VCaP (cell line): ENCODE results near the gene CKS2.

Experiments used
- H3K27ac ChIP-seq: fragments of 450-650 bp; 2 replicates; pipeline ENCODE4 v1.5.1; 2017
- TF ChIP-seq, protein P1 (sequence below): fragments of 450-650 bp; conservative IDR thresholded peaks from 2 replicates; pipeline ENCODE4 v1.5.1; 2017; ENCODE audit warnings: mild to moderate bottlenecking, moderate library complexity

Gene CKS2

DNA sequence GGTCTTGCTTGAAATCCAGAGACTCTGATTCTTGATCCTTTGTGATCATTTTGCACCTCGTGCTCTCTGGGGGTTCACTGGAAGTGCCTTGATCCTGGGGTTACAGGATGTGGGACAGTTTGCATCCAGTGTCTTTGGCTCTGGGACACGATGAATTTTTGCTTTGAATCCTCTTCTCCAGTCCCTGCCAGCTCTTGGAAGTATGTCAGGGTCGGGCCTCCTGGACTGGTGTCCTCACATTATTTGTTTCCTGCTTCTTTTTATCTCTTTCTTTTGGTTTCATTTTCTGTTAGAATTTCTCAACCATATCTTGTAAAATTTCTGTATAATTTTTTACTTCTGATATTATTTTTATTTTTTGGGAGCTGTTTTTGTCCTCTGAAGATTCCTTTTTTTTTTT, 41.5 kb downstream of the CKS2 start:
- TF ChIP-seq, protein P1, sequence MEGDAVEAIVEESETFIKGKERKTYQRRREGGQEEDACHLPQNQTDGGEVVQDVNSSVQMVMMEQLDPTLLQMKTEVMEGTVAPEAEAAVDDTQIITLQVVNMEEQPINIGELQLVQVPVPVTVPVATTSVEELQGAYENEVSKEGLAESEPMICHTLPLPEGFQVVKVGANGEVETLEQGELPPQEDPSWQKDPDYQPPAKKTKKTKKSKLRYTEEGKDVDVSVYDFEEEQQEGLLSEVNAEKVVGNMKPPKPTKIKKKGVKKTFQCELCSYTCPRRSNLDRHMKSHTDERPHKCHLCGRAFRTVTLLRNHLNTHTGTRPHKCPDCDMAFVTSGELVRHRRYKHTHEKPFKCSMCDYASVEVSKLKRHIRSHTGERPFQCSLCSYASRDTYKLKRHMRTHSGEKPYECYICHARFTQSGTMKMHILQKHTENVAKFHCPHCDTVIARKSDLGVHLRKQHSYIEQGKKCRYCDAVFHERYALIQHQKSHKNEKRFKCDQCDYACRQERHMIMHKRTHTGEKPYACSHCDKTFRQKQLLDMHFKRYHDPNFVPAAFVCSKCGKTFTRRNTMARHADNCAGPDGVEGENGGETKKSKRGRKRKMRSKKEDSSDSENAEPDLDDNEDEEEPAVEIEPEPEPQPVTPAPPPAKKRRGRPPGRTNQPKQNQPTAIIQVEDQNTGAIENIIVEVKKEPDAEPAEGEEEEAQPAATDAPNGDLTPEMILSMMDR = no peak

DNA sequence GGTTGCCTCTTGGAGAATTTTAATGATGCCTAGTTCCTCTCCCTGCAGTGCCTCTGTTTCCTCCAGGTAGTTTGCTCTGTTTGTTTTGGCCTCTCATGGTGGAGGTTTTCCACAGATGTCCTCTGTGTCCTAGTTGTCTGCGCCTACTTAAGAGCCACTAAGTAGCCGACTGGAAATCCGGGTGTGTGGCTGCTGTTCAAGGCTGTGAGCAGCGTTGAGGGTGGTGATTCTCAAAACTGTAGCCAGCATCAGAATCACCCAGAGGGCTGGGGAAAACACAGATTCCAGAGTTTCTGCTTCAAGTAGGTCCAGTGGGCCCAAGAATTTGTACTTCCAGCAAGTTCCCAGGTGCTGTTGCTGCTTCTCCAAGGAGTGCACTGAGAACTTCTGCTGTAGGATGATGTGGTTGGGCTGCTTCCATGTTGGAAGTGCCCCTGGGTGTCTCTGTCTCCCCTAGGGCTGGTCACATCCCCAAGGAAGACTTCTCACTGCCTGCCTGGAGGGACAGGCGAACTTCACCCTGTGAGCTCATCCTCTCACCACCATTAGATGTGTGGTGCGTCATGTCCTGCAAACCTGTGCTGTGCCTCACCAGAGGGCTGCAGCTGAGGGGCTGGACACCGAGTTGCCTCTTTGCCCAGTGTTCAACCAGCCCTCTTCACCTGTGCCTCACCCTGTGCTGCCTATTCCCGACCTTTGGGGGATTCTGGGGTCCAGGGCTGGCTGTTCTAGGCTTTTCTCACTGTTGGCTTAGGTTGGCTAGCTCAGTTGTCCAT, 42.1 kb downstream of the CKS2 start:
- TF ChIP-seq, protein P1 = no peak
- no peak overlapping the region for H3K27ac ChIP-seq

More for the DNA sequence above, 41.5 kb downstream of the CKS2 start:
- H3K27ac ChIP-seq = no peak overlapping the region

DNA sequence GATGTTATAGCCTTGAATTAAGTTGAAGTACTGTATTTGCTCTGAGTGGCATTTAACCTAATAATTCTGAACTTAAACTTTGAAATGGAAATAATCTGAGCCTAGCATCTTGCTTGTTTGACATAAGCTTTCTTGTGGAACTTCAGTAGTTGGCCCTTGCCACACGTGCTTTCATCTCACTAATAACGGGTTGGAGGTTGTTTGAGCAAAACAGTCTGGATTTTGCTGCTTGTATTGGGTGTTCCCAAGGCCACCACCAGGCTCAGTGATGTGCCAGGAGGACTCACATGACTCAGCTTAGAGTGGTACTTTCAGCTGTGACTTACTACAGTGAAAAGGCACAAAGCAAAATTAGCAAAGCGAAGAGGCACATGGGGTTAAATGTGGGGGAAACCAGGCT, 43.0 kb downstream of the CKS2 start:
- TF ChIP-seq, protein P1 = no peak
- no peak overlapping the region for H3K27ac ChIP-seq

DNA sequence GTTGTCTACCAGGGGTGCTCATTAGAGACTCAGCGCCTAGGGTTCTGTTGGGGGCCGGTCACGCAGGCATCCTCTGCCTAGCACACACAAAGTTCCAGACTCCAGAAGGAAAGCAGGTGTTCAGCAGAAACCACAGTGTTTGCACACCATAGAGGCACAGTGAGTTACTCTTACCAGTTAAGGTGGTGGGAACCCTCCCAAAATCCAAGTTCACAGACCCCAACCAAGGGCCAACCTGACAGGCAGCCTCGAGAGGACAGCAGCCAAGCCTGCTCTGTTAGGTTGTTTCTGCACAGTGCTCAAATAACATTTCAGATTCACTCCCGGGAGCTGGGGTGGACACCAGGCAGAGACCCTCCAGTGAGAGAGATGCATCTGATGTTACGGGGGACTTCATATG, 43.5 kb downstream of the CKS2 start:
- TF ChIP-seq, protein P1 = no peak
- no peak overlapping the region for H3K27ac ChIP-seq

DNA sequence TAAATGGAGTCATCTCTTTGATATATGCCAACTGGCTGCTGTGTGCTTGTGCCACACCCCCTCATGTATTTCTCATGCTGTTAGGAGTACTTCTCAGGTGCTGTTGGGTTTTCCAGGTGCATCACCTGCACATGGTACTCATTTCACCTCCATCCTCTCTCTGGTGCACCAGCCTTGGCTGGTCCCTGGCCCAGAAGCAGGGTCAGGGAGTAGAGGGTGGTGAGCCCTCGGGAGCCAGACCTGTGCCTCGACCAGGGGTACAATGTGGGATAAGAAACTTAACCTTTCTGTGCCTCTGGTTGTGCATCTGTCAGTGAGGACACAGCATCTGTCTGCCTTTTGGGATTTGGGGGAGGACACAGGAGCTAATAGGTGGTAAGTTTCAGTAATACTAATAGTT, 45.8 kb downstream of the CKS2 start:
- TF ChIP-seq, protein P1 = no peak
- no peak overlapping the region for H3K27ac ChIP-seq

DNA sequence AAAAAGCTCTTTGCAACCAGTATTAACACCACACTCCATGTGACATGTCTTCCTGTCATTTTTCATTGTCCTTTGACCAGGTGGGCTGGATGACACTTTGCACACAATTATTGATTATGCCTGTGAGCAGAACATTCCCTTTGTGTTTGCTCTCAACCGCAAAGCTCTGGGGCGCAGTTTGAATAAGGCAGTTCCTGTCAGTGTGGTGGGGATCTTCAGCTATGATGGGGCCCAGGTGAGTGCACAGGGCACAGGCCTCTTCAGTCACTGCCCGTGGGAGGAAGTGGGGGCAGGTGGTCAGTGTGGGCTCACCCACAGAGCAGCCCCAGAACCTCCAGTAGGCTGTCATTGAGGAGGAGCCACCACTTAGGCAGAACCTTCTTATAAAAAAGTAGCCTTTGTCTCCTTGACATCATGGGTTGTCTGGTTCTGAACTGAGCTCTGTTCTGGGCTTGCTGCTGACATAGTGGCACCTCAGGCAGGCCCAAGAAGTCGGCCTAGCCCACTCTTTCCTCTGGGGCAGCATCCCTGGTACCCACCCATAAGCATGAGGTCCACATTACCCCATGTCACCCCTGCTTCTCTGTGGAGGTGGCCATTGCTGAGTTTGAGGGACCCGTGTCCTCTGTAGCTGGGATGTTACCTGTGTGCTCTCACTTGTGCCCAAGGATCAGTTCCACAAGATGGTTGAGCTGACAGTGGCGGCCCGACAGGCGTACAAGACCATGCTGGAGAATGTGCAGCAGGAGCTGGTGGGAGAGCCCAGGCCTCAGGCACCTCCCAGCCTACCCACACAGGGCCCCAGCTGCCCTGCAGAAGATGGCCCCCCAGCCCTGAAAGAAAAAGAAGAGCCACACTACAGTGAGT, 46.6 kb downstream of the CKS2 start:
- TF ChIP-seq, protein P1 = no peak
- no peak overlapping the region for H3K27ac ChIP-seq

DNA sequence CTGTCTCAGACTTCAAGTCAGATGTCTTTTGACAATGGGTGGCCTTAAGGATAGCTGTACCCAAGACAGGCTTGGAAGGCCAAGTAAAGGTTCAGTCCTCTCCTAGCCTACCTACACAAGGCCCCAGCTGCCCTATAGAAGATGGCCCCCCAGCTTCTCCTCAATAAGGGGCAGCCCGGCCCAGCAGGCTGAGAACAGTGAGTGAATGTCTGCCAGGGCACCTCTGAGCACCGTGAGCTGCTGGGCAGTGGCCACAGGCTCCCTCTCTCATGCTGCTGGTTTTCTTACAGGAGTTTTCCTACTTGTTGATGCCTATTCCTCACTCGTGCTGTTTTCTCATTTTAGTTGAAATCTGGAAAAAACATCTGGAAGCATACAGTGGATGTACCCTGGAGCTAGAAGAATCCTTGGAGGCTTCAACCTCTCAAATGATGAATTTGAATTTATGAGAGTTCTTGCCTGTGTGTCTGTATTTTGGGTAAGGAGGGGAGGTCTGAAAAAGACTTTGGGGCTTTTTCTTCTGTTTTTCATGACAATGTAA, 47.5 kb downstream of the CKS2 start:
- TF ChIP-seq, protein P1 = no peak
- H3K27ac ChIP-seq = peak overlapping the region; percentile 11; the same call in 1 of the 2 replicates
